Activated naive CD8-positive, alpha-beta T cell (primary cell): ENCODE data around the gene CD68.

Experiments
- H3K27ac Mint-ChIP-seq: one replicate; pipeline ENCODE4 v1.8.0; 2021; ENCODE audit warnings: mixed read lengths
- H3K27me3 Mint-ChIP-seq: one replicate; pipeline ENCODE4 v1.8.0; 2021; ENCODE audit warnings: mixed read lengths
- H3K36me3 Mint-ChIP-seq: one replicate; pipeline ENCODE4 v1.8.0; 2021; ENCODE audit warnings: mixed read lengths
- H3K4me1 Mint-ChIP-seq: one replicate; pipeline ENCODE4 v1.8.0; 2021; ENCODE audit warnings: low read depth, mixed read lengths
- H3K4me3 Mint-ChIP-seq: one replicate; pipeline ENCODE4 v1.8.0; 2021; ENCODE audit warnings: mild to moderate bottlenecking, mixed read lengths
- H3K9me3 Mint-ChIP-seq: one replicate; pipeline ENCODE4 v1.8.0; 2021; ENCODE audit warnings: low read depth, mixed read lengths

Gene CD68

GRCh38 chr17:7570351-7570750 lies 9.1 kb upstream of the CD68 start:
- Mint-ChIP-seq H3K4me3 (peak overlapping the region; percentile 69), H3K27me3 (no peaks in the 10 kb centered on the region), H3K36me3 (peaks cover 19% of the 10 kb centered on the region), H3K27ac (peak overlapping the region; percentile 22), H3K9me3 (no peaks in the 10 kb centered on the region), H3K4me1 (peaks cover 23% of the 10 kb centered on the region)

GRCh38 chr17:7572338-7572587 lies 7.2 kb upstream of the CD68 start:
- peak overlapping the region; percentile 99 for H3K27ac Mint-ChIP-seq
- peak overlapping the region; percentile 98 for H3K4me3 Mint-ChIP-seq
- H3K36me3 Mint-ChIP-seq: peaks cover 27% of the 10 kb centered on the region
- peaks cover 41% of the 10 kb centered on the region for H3K4me1 Mint-ChIP-seq
- H3K9me3 Mint-ChIP-seq: no peaks in the 10 kb centered on the region
- no peaks in the 10 kb centered on the region for H3K27me3 Mint-ChIP-seq

GRCh38 chr17:7572588-7573323 lies 6.7 kb upstream of the CD68 start:
- H3K36me3 Mint-ChIP-seq: peaks cover 27% of the 10 kb centered on the region
- H3K4me3 Mint-ChIP-seq: peak overlapping the region; percentile 98
- H3K27me3 Mint-ChIP-seq: no peaks in the 10 kb centered on the region
- peak overlapping the region; percentile 99 for H3K27ac Mint-ChIP-seq
- no peaks in the 10 kb centered on the region for H3K9me3 Mint-ChIP-seq
- peaks cover 46% of the 10 kb centered on the region for H3K4me1 Mint-ChIP-seq

- Mint-ChIP-seq H3K27me3 (no peaks in the 10 kb centered on the region), H3K4me1 (peaks cover 53% of the 10 kb centered on the region), H3K9me3 (no peaks in the 10 kb centered on the region), H3K4me3 (peak overlapping the region; percentile 98), H3K36me3 (peaks cover 31% of the 10 kb centered on the region), H3K27ac (peak overlapping the region; percentile 99)
Measured at GRCh38 chr17:7573324-7574080, 5.9 kb upstream of the CD68 start.

- peak overlapping the region; percentile 99 for H3K27ac Mint-ChIP-seq
- peaks cover 61% of the 10 kb centered on the region for H3K4me1 Mint-ChIP-seq
- no peaks in the 10 kb centered on the region for H3K27me3 Mint-ChIP-seq
- H3K36me3 Mint-ChIP-seq: peaks cover 32% of the 10 kb centered on the region
- peak overlapping the region; percentile 98 for H3K4me3 Mint-ChIP-seq
- no peaks in the 10 kb centered on the region for H3K9me3 Mint-ChIP-seq
Measured at GRCh38 chr17:7574176-7574953, 5.1 kb upstream of the CD68 start.

- H3K4me3 Mint-ChIP-seq: peak overlapping the region; percentile 98
- no peaks in the 10 kb centered on the region for H3K9me3 Mint-ChIP-seq
- peak overlapping the region; percentile 99 for H3K27ac Mint-ChIP-seq
- H3K36me3 Mint-ChIP-seq: peaks cover 35% of the 10 kb centered on the region
- peaks cover 71% of the 10 kb centered on the region for H3K4me1 Mint-ChIP-seq
- no peaks in the 10 kb centered on the region for H3K27me3 Mint-ChIP-seq
Measured at GRCh38 chr17:7575481-7575883, 4.0 kb upstream of the CD68 start.

- Mint-ChIP-seq H3K27me3 (no peaks in the 10 kb centered on the region), H3K4me3 (peak overlapping the region; percentile 98), H3K36me3 (peaks cover 35% of the 10 kb centered on the region), H3K27ac (peak overlapping the region; percentile 99), H3K9me3 (no peaks in the 10 kb centered on the region), H3K4me1 (peaks cover 76% of the 10 kb centered on the region)
Measured at GRCh38 chr17:7575959-7576358, 3.5 kb upstream of the CD68 start.

GRCh38 chr17:7576432-7576937 lies 3.0 kb upstream of the CD68 start:
- Mint-ChIP-seq H3K4me1 (peaks cover 77% of the 10 kb centered on the region), H3K27ac (peak overlapping the region; percentile 99), H3K36me3 (peaks cover 35% of the 10 kb centered on the region), H3K9me3 (no peaks in the 10 kb centered on the region), H3K27me3 (no peaks in the 10 kb centered on the region), H3K4me3 (peak overlapping the region; percentile 98)

GRCh38 chr17:7577327-7578199 lies 1.9 kb upstream of the CD68 start:
- peak overlapping the region; percentile 99 for H3K27ac Mint-ChIP-seq

GRCh38 chr17:7579834-7580603 lies 581 bp downstream of the CD68 start:
- peak overlapping the region; percentile 93 for H3K27ac Mint-ChIP-seq
- peak overlapping the region; percentile 77 for H3K4me3 Mint-ChIP-seq
- H3K9me3 Mint-ChIP-seq: no peaks in the 10 kb centered on the region
- no peaks in the 10 kb centered on the region for H3K27me3 Mint-ChIP-seq
- peaks cover 83% of the 10 kb centered on the region for H3K4me1 Mint-ChIP-seq
- H3K36me3 Mint-ChIP-seq: peaks cover 21% of the 10 kb centered on the region

More at GRCh38 chr17:7577327-7578199, 1.9 kb upstream of the CD68 start:
- peak overlapping the region; percentile 98 for H3K4me3 Mint-ChIP-seq
- no peaks in the 10 kb centered on the region for H3K9me3 Mint-ChIP-seq
- peaks cover 76% of the 10 kb centered on the region for H3K4me1 Mint-ChIP-seq
- no peaks in the 10 kb centered on the region for H3K27me3 Mint-ChIP-seq
- H3K36me3 Mint-ChIP-seq: peaks cover 33% of the 10 kb centered on the region

- Mint-ChIP-seq H3K4me1 (peaks cover 78% of the 10 kb centered on the region), H3K36me3 (peaks cover 20% of the 10 kb centered on the region), H3K9me3 (no peaks in the 10 kb centered on the region), H3K4me3 (peak overlapping the region; percentile 58), H3K27ac (peak overlapping the region; percentile 76), H3K27me3 (no peaks in the 10 kb centered on the region)
Measured at GRCh38 chr17:7580604-7581575, 1.5 kb downstream of the CD68 start.

- peak overlapping the region; percentile 70 for H3K4me3 Mint-ChIP-seq
- no peaks in the 10 kb centered on the region for H3K9me3 Mint-ChIP-seq
- H3K36me3 Mint-ChIP-seq: peaks cover 10% of the 10 kb centered on the region
- peak overlapping the region; percentile 100 for H3K27ac Mint-ChIP-seq
- H3K27me3 Mint-ChIP-seq: no peaks in the 10 kb centered on the region
- peaks cover 63% of the 10 kb centered on the region for H3K4me1 Mint-ChIP-seq
Measured at GRCh38 chr17:7582396-7583252, 3.2 kb downstream of the CD68 start.
